Measurements from ENCODE around the gene ATP9A. TPM values are rescaled to one million over a fixed set of nuclear protein-coding genes. Genes with fewer than 3 reads are reported as not detected.

Gene ATP9A
- total and polyA plus RNA-seq, 2 of the 8 experiments (the other 6 are each of a cell fraction or from before 2014, with no cell fraction given): 5.0 to 6.4 TPM

DNA sequence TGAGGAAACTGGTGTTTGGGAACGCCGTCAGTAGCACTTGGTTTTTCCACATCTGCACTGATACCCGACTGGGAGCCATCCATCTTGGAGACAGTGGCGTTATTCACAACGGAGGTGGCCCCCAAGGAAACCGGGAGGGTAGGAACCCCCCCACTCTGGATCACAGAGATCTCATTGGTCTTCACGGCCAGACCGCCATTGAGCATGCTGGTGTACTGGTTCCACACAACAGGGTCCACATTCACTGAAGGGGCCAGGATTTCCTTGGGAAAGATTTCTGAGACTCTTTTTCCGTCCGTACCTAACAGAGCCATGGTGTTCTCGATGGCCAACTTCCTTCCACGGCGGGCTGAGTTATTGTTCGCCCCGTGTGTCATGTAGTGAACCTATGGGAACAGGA, 16.1 kb upstream of the ATP9A start (continued):
- TF ChIP-seq, protein P1, sequence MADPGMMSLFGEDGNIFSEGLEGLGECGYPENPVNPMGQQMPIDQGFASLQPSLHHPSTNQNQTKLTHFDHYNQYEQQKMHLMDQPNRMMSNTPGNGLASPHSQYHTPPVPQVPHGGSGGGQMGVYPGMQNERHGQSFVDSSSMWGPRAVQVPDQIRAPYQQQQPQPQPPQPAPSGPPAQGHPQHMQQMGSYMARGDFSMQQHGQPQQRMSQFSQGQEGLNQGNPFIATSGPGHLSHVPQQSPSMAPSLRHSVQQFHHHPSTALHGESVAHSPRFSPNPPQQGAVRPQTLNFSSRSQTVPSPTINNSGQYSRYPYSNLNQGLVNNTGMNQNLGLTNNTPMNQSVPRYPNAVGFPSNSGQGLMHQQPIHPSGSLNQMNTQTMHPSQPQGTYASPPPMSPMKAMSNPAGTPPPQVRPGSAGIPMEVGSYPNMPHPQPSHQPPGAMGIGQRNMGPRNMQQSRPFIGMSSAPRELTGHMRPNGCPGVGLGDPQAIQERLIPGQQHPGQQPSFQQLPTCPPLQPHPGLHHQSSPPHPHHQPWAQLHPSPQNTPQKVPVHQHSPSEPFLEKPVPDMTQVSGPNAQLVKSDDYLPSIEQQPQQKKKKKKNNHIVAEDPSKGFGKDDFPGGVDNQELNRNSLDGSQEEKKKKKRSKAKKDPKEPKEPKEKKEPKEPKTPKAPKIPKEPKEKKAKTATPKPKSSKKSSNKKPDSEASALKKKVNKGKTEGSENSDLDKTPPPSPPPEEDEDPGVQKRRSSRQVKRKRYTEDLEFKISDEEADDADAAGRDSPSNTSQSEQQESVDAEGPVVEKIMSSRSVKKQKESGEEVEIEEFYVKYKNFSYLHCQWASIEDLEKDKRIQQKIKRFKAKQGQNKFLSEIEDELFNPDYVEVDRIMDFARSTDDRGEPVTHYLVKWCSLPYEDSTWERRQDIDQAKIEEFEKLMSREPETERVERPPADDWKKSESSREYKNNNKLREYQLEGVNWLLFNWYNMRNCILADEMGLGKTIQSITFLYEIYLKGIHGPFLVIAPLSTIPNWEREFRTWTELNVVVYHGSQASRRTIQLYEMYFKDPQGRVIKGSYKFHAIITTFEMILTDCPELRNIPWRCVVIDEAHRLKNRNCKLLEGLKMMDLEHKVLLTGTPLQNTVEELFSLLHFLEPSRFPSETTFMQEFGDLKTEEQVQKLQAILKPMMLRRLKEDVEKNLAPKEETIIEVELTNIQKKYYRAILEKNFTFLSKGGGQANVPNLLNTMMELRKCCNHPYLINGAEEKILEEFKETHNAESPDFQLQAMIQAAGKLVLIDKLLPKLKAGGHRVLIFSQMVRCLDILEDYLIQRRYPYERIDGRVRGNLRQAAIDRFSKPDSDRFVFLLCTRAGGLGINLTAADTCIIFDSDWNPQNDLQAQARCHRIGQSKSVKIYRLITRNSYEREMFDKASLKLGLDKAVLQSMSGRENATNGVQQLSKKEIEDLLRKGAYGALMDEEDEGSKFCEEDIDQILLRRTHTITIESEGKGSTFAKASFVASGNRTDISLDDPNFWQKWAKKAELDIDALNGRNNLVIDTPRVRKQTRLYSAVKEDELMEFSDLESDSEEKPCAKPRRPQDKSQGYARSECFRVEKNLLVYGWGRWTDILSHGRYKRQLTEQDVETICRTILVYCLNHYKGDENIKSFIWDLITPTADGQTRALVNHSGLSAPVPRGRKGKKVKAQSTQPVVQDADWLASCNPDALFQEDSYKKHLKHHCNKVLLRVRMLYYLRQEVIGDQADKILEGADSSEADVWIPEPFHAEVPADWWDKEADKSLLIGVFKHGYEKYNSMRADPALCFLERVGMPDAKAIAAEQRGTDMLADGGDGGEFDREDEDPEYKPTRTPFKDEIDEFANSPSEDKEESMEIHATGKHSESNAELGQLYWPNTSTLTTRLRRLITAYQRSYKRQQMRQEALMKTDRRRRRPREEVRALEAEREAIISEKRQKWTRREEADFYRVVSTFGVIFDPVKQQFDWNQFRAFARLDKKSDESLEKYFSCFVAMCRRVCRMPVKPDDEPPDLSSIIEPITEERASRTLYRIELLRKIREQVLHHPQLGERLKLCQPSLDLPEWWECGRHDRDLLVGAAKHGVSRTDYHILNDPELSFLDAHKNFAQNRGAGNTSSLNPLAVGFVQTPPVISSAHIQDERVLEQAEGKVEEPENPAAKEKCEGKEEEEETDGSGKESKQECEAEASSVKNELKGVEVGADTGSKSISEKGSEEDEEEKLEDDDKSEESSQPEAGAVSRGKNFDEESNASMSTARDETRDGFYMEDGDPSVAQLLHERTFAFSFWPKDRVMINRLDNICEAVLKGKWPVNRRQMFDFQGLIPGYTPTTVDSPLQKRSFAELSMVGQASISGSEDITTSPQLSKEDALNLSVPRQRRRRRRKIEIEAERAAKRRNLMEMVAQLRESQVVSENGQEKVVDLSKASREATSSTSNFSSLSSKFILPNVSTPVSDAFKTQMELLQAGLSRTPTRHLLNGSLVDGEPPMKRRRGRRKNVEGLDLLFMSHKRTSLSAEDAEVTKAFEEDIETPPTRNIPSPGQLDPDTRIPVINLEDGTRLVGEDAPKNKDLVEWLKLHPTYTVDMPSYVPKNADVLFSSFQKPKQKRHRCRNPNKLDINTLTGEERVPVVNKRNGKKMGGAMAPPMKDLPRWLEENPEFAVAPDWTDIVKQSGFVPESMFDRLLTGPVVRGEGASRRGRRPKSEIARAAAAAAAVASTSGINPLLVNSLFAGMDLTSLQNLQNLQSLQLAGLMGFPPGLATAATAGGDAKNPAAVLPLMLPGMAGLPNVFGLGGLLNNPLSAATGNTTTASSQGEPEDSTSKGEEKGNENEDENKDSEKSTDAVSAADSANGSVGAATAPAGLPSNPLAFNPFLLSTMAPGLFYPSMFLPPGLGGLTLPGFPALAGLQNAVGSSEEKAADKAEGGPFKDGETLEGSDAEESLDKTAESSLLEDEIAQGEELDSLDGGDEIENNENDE (IDR thresholded peaks at IDR 0.05; ENCODE audit: insufficient replicate concordance, low read length): no peak
- no peak for TF ChIP-seq RNF2 (IDR thresholded peaks at IDR 0.05; ENCODE audit: borderline replicate concordance, low read depth, low read length, missing control alignments, poor library complexity, severe bottlenecking)
- no peak for TF ChIP-seq SRF (IDR thresholded peaks at IDR 0.05; ENCODE audit: low read depth, low read length)
- TF ChIP-seq NRF1 (IDR thresholded peaks at IDR 0.05; ENCODE audit: low read depth, low read length): no peak
- no peak for TF ChIP-seq ASH2L (IDR thresholded peaks at IDR 0.05; ENCODE audit: low read length)
- TF ChIP-seq, protein P2, sequence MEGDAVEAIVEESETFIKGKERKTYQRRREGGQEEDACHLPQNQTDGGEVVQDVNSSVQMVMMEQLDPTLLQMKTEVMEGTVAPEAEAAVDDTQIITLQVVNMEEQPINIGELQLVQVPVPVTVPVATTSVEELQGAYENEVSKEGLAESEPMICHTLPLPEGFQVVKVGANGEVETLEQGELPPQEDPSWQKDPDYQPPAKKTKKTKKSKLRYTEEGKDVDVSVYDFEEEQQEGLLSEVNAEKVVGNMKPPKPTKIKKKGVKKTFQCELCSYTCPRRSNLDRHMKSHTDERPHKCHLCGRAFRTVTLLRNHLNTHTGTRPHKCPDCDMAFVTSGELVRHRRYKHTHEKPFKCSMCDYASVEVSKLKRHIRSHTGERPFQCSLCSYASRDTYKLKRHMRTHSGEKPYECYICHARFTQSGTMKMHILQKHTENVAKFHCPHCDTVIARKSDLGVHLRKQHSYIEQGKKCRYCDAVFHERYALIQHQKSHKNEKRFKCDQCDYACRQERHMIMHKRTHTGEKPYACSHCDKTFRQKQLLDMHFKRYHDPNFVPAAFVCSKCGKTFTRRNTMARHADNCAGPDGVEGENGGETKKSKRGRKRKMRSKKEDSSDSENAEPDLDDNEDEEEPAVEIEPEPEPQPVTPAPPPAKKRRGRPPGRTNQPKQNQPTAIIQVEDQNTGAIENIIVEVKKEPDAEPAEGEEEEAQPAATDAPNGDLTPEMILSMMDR (IDR thresholded peaks at IDR 0.05; ENCODE audit: control extremely low read depth in 1 of 3, insufficient read depth in 1 of 3, low read depth in 1 of 3, low read length in 3 of 3): no peak

Data from H1 (cell line).